Panc1 (cell line): ENCODE data around the gene SELENBP1. TPM values are rescaled to one million over a fixed set of nuclear protein-coding genes. Genes with fewer than 3 reads are reported as not detected.

ENCODE experiments used
- ATAC-seq: fragments of 200-7000 bp; cut with Tn5 transposase; 2 replicates; pipeline ENCODE4 v1.9.1; 2020; ENCODE audit warnings: mild to moderate bottlenecking, moderate library complexity
- BruUV-seq: library from RNA; stranded (reverse); fragments of 400-500 nt; replicated peaks from 2 replicates; lab custom pipeline; 2021; lab: Mats Ljungman, UMichigan
- CTCF ChIA-PET: fragments of 300-600 bp; sonication (Branson Sonifier 250); formaldehyde crosslinking; loops from one replicate; lab custom pipeline; 2022; ENCODE audit warnings: antibody characterized with exemption; lab: Charles Lee
- POLR2A ChIA-PET: fragments of 300-600 bp; sonication (Branson Sonifier 250); formaldehyde crosslinking; loops from one replicate; lab custom pipeline; 2022; ENCODE audit warnings: antibody characterized with exemption; lab: Charles Lee
- DNase-seq: peaks from one replicate; pipeline ENCODE4 v3.0.0-alpha.2; 2010; ENCODE audit warnings: low read depth, low spot score
- H3K27ac ChIP-seq: 2 replicates; pipeline ENCODE4 v1.5.1; 2011; ENCODE audit warnings: mild to moderate bottlenecking, low read length, inconsistent platforms
- H3K27me3 ChIP-seq: fragments of 200-500 bp; sonication (Bioruptor generic); 2 replicates; pipeline ENCODE4 v1.6.0; 2014; ENCODE audit warnings: low read length, inconsistent platforms; ENCODE audit not compliant: control insufficient read depth, insufficient read depth
- H3K36me3 ChIP-seq: fragments of 200-500 bp; sonication (Bioruptor generic); 2 replicates; pipeline ENCODE4 v1.5.1; 2014; ENCODE audit warnings: inconsistent platforms, mild to moderate bottlenecking, low read length, moderate library complexity; ENCODE audit not compliant: control insufficient read depth, insufficient read depth
- H3K4me1 ChIP-seq: 2 replicates; pipeline ENCODE4 v1.5.1; 2011; ENCODE audit warnings: inconsistent platforms, mild to moderate bottlenecking, low read length, moderate library complexity; ENCODE audit not compliant: control insufficient read depth, insufficient read depth
- H3K4me3 ChIP-seq, 2 experiments: 2 replicates each; pipeline ENCODE4 v1.5.1; 2011 to 2012; ENCODE audit warnings: low read depth in 2 of 2, low read length in 2 of 2, mild to moderate bottlenecking in 2 of 2, inconsistent platforms in 1 of 2, moderate library complexity in 1 of 2
- H3K9me3 ChIP-seq: fragments of 200-500 bp; sonication (Bioruptor generic); 2 replicates; pipeline ENCODE4 v1.5.1; 2014; ENCODE audit warnings: low read depth, mild to moderate bottlenecking, inconsistent platforms, low read length, moderate library complexity; ENCODE audit not compliant: control insufficient read depth, insufficient read depth
- CTCF ChIP-seq: fragments of 450-650 bp; IDR thresholded peaks from 2 replicates; pipeline ENCODE4 v1.5.1; 2017; ENCODE audit warnings: mild to moderate bottlenecking
- POLR2AphosphoS5 ChIP-seq: IDR thresholded peaks from 2 replicates; pipeline ENCODE4 v1.6.1; 2012; ENCODE audit warnings: mild to moderate bottlenecking, low read depth, low read length, moderate library complexity
- REST ChIP-seq, 2 experiments: IDR thresholded peaks; 2 replicates each; pipeline ENCODE4 v1.6.1; 2011 to 2012; ENCODE audit warnings: low read depth in 2 of 2, control low read depth in 1 of 2, low read length in 1 of 2, mild to moderate bottlenecking in 1 of 2, moderate library complexity in 1 of 2; ENCODE audit not compliant: insufficient read depth in 1 of 2
- SIN3A ChIP-seq: IDR thresholded peaks from 2 replicates; pipeline ENCODE4 v1.6.1; 2012; ENCODE audit warnings: low read depth, mild to moderate bottlenecking, low read length, moderate library complexity, borderline replicate concordance; ENCODE audit not compliant: insufficient read depth
- TCF7L2 ChIP-seq: IDR thresholded peaks from 2 replicates; pipeline ENCODE4 v1.6.1; 2011; ENCODE audit warnings: mild to moderate bottlenecking, low read depth, low read length, inconsistent platforms
- in situ Hi-C: cut with HindIII; loops from 2 replicates; pipeline ENCODE4 v1.10.0; 2016; ENCODE audit warnings: low sequenced_read_pairs, low pct_unique_long_range_greater_than_20kb
- intact Hi-C: fragments of 100-400 bp; cut with micrococcal nuclease; formaldehyde crosslinking; loops from one replicate; pipeline ENCODE4 v1.10.0; 2022; ENCODE audit not compliant: unreplicated experiment
- total RNA-seq: library from RNA; stranded (reverse); gene quantifications from one replicate; pipeline ENCODE4 v1.2.1, GENCODE V29; 2021; ENCODE audit not compliant: unreplicated experiment

The SELENBP1 gene
- total RNA-seq, 1 experiment from 2014 or later, result 5.9 TPM

- Histone ChIP-seq H3K4me1 (peaks cover 9% of the 10 kb centered on the region), H3K27ac (no peak overlapping the region), H3K27me3 (no peaks in the 10 kb centered on the region), H3K4me3 (no peak overlapping the region), H3K36me3 (no peaks in the 10 kb centered on the region), H3K9me3 (no peaks in the 10 kb centered on the region)
- ChIA-PET CTCF (no interaction called here), POLR2A (no interaction called here)
- TF ChIP-seq CTCF (no peak), POLR2AphosphoS5 (no peak), REST (IDR thresholded peaks at IDR 0.05; ENCODE audit: insufficient read depth in 1 of 2, low read depth in 2 of 2, low read length in 1 of 2) (no peak), TCF7L2 (no peak), SIN3A (no peak)
- ATAC-seq, result no peak
- in situ Hi-C loops (no loop called here), intact Hi-C loops (no loop called here)
- no TSS peak for BruUV-seq
- no peak for DNase-seq
Measured at GRCh38 chr1:151373196-151373595, 691 bp upstream of the SELENBP1 start.

GRCh38 chr1:151371370-151372057, 991 bp downstream of the SELENBP1 start:
- 0 out of 4 replicates have a peak overlapping the region, but pooled peaks of 1 of the 2 experiments have one; percentile 27 for H3K4me3 ChIP-seq
- TF ChIP-seq POLR2AphosphoS5 (no peak), CTCF (no peak), TCF7L2 (no peak), SIN3A (no peak), REST (IDR thresholded peaks at IDR 0.05; ENCODE audit: insufficient read depth in 1 of 2, low read depth in 2 of 2, low read length in 1 of 2) (no peak)
- CTCF ChIA-PET, result no interaction called here
- intact Hi-C loops (no loop called here), in situ Hi-C loops (no loop called here)
- BruUV-seq, result no TSS peak
- no peak for ATAC-seq
- no peak overlapping the region for H3K27ac ChIP-seq
- no peak for DNase-seq
- no peaks in the 10 kb centered on the region for H3K27me3 ChIP-seq
- H3K9me3 ChIP-seq, result no peaks in the 10 kb centered on the region
- H3K36me3 ChIP-seq, result no peaks in the 10 kb centered on the region
- H3K4me1 ChIP-seq, result peaks cover 9% of the 10 kb centered on the region
- POLR2A ChIA-PET, result interaction anchor here (0.6 to 0.7 kb wide), 2 partner anchors 405 to 469 kb away, joined by 3 to 7 read pairs; no protein-coding TSS in a partner anchor
